Upper lobe of left lung (tissue), 4 donors: ENCODE results near the gene PAQR5.
"Not testable (repeated sequence)": the region's sequence is repeated elsewhere in the genome, so short reads cannot be mapped to it uniquely, and the experiment has no call there.

Experiments
- CTCF ChIP-seq, 6 experiments: fragments of 450-650 bp in 4 of 6; fragments of 200-600 bp in 2 of 6; sonication (generic) in 2 of 6; IDR thresholded peaks; one replicate each; pipeline ENCODE4 v1.5.1; 2016 to 2019; ENCODE audit warnings: antibody characterized with exemption in 6 of 6
- POLR2A ChIP-seq, 4 donors: fragments of 450-650 bp; IDR thresholded peaks; one replicate each; pipeline ENCODE4 v1.5.1; 2016 to 2017; ENCODE audit warnings: antibody characterized with exemption in 4 of 4, mild to moderate bottlenecking in 2 of 4

DNA sequence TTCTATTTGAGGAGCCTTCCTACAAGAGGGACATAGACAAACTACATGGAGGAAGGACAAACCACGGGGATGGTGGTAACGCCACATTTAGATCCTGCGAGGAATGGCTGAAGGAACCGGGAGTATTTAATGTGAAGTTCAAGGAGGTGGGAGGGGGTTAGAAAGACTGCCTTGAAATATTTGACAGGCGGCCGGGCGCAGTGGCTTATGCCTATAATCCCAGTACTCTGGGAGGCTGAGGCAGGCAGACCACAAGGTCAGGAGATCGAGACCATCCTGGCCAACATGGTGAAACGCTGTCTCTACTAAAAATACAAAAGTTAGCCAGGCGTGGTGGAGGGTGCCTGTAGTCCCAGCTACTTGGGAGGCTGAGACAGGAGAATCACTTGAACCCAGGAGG lies 83.5 kb downstream of the PAQR5 start:
- TF ChIP-seq CTCF, POLR2A (IDR thresholded peaks at IDR 0.05): not testable (repeated sequence)
